GM19238 (cell line): Measurements from ENCODE around the gene ZNF492.
"Not testable (repeated sequence)": the region's sequence is repeated elsewhere in the genome, so short reads cannot be mapped to it uniquely, and the experiment has no call there.

ENCODE experiments used
- DNase-seq: peaks from one replicate; pipeline ENCODE4 v3.0.0; 2011; ENCODE audit warnings: low spot score; ENCODE audit not compliant: insufficient read length

The ZNF492 gene

GRCh38 chr19:22617181-22617580 lies 16.9 kb upstream of the ZNF492 start:
- not testable (repeated sequence) for DNase-seq

- DNase-seq: no peak
These were observed 16.4 kb upstream of the ZNF492 start for GRCh38 chr19:22617614-22618320.

- no peak for DNase-seq
These were observed 14.8 kb upstream of the ZNF492 start for GRCh38 chr19:22619371-22619770.

GRCh38 chr19:22619932-22620331 lies 14.2 kb upstream of the ZNF492 start:
- no peak for DNase-seq

- DNase-seq: no peak
These were observed 13.7 kb upstream of the ZNF492 start for GRCh38 chr19:22620401-22620800.

- no peak for DNase-seq
These were observed 13.2 kb upstream of the ZNF492 start for GRCh38 chr19:22620912-22621311.

GRCh38 chr19:22622020-22622419 lies 12.1 kb upstream of the ZNF492 start:
- no peak for DNase-seq

GRCh38 chr19:22622901-22623840 lies 11.0 kb upstream of the ZNF492 start:
- DNase-seq: no peak

GRCh38 chr19:22623841-22624221 lies 10.3 kb upstream of the ZNF492 start:
- DNase-seq: no peak

- DNase-seq: no peak
These were observed 8.7 kb upstream of the ZNF492 start for GRCh38 chr19:22625266-22626035.

GRCh38 chr19:22627526-22627925 lies 6.6 kb upstream of the ZNF492 start:
- DNase-seq: no peak

GRCh38 chr19:22628401-22628800 lies 5.7 kb upstream of the ZNF492 start:
- DNase-seq: no peak

GRCh38 chr19:22634450-22634827 lies 315 bp downstream of the ZNF492 start:
- DNase-seq: no peak

GRCh38 chr19:22685493-22685892 lies 51.4 kb downstream of the ZNF492 start:
- not testable (repeated sequence) for DNase-seq

GRCh38 chr19:22702661-22703060 lies 68.5 kb downstream of the ZNF492 start:
- not testable (repeated sequence) for DNase-seq

- DNase-seq: not testable (repeated sequence)
These were observed 69.0 kb downstream of the ZNF492 start for GRCh38 chr19:22703096-22703495.

- no peak for DNase-seq
These were observed 74.9 kb downstream of the ZNF492 start for GRCh38 chr19:22708983-22709382.
